ENCODE data around the gene ARSB. TPM values are rescaled to one million over a fixed set of nuclear protein-coding genes. Genes with fewer than 3 reads are reported as not detected.

The ARSB gene
- total and polyA plus RNA-seq, 10 of the 15 experiments (the other 5 are each of a cell fraction or from before 2014, with no cell fraction given) = 1.2 to 8.2 (median 6.1) TPM

DNA sequence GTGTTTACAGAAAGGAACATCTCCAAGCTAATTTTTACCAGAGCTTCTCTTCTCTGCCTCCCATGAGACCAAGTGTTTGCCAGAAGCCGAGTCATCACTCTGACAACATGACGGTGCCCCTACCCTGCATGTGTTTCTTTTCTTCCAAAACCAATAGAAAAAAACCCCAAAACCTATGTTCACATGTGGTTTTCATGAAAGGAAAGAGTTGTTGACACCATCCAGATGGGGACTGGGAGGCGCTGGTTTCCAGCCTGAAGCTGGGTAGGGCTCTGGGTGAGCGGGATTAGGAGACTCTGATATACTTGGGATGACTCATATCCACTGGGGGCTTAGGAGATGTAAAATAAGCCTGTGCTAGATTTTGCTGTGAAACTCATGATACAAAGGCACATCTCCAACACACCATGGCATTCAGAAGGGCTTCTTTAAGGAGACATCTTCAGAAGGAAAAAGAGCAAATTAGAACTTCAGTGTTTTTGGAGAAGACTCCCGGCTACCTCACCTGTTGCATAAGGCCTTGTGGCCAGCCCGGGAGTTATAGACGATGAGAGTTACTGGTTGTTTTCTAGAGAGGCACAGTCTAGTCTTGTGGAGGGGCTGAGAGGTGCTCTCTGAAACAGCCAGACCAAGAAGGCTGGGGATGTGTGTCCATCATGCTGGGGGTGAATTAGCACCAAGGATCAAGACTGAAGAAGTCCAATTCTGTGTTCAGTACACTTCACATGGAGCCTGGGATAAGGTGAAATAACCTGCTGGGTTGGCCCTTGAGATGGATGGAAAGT, 227.6 kb downstream of the ARSB start (continued):
- TF ChIP-seq, protein P1, sequence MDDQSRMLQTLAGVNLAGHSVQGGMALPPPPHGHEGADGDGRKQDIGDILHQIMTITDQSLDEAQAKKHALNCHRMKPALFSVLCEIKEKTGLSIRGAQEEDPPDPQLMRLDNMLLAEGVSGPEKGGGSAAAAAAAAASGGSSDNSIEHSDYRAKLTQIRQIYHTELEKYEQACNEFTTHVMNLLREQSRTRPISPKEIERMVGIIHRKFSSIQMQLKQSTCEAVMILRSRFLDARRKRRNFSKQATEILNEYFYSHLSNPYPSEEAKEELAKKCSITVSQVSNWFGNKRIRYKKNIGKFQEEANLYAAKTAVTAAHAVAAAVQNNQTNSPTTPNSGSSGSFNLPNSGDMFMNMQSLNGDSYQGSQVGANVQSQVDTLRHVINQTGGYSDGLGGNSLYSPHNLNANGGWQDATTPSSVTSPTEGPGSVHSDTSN (IDR thresholded peaks at IDR 0.05; ENCODE audit: insufficient replicate concordance, low read depth, low read length) = no peak
- TF ChIP-seq ZNF622 (IDR thresholded peaks at IDR 0.05) = no peak
- TF ChIP-seq BHLHE40 (IDR thresholded peaks at IDR 0.05; ENCODE audit: borderline replicate concordance in 1 of 2, low read depth in 2 of 2, low read length in 1 of 2) = peak; percentile 38 to 50; a peak in 2 of 4 replicates
- TF ChIP-seq YY1 (IDR thresholded peaks at IDR 0.05; ENCODE audit: low read depth, low read length) = no peak
- TF ChIP-seq CBFB (IDR thresholded peaks at IDR 0.05; ENCODE audit: low read depth) = no peak
- TF ChIP-seq TBL1XR1 (IDR thresholded peaks at IDR 0.05; ENCODE audit: low read depth, low read length) = peak; percentile 74; the same call in 1 of the 2 replicates
- no peak for TF ChIP-seq TAF1 (IDR thresholded peaks at IDR 0.05; ENCODE audit: borderline replicate concordance, low read depth, low read length)
- TF ChIP-seq, protein P2, sequence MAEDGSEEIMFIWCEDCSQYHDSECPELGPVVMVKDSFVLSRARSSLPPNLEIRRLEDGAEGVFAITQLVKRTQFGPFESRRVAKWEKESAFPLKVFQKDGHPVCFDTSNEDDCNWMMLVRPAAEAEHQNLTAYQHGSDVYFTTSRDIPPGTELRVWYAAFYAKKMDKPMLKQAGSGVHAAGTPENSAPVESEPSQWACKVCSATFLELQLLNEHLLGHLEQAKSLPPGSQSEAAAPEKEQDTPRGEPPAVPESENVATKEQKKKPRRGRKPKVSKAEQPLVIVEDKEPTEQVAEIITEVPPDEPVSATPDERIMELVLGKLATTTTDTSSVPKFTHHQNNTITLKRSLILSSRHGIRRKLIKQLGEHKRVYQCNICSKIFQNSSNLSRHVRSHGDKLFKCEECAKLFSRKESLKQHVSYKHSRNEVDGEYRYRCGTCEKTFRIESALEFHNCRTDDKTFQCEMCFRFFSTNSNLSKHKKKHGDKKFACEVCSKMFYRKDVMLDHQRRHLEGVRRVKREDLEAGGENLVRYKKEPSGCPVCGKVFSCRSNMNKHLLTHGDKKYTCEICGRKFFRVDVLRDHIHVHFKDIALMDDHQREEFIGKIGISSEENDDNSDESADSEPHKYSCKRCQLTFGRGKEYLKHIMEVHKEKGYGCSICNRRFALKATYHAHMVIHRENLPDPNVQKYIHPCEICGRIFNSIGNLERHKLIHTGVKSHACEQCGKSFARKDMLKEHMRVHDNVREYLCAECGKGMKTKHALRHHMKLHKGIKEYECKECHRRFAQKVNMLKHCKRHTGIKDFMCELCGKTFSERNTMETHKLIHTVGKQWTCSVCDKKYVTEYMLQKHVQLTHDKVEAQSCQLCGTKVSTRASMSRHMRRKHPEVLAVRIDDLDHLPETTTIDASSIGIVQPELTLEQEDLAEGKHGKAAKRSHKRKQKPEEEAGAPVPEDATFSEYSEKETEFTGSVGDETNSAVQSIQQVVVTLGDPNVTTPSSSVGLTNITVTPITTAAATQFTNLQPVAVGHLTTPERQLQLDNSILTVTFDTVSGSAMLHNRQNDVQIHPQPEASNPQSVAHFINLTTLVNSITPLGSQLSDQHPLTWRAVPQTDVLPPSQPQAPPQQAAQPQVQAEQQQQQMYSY (CRISPR knock-in tag; IDR thresholded peaks at IDR 0.05) = no peak
- peak; percentile 29 to 74; a peak in 3 of 4 replicates for TF ChIP-seq EP300 (IDR thresholded peaks at IDR 0.05; ENCODE audit: borderline replicate concordance in 1 of 2, control insufficient read depth in 1 of 2, low read depth in 2 of 2, low read length in 2 of 2)
- no peak for TF ChIP-seq SUPT20H (IDR thresholded peaks at IDR 0.05; ENCODE audit: borderline replicate concordance, control insufficient read depth, low read depth, low read length)
- TF ChIP-seq, protein P3, sequence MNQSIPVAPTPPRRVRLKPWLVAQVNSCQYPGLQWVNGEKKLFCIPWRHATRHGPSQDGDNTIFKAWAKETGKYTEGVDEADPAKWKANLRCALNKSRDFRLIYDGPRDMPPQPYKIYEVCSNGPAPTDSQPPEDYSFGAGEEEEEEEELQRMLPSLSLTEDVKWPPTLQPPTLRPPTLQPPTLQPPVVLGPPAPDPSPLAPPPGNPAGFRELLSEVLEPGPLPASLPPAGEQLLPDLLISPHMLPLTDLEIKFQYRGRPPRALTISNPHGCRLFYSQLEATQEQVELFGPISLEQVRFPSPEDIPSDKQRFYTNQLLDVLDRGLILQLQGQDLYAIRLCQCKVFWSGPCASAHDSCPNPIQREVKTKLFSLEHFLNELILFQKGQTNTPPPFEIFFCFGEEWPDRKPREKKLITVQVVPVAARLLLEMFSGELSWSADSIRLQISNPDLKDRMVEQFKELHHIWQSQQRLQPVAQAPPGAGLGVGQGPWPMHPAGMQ (IDR thresholded peaks at IDR 0.05; ENCODE audit: borderline replicate concordance) = no peak
- TF ChIP-seq BACH1 (IDR thresholded peaks at IDR 0.05; ENCODE audit: borderline replicate concordance) = peak; percentile 73; the same call in 1 of the 2 replicates
- TF ChIP-seq, protein P4, sequence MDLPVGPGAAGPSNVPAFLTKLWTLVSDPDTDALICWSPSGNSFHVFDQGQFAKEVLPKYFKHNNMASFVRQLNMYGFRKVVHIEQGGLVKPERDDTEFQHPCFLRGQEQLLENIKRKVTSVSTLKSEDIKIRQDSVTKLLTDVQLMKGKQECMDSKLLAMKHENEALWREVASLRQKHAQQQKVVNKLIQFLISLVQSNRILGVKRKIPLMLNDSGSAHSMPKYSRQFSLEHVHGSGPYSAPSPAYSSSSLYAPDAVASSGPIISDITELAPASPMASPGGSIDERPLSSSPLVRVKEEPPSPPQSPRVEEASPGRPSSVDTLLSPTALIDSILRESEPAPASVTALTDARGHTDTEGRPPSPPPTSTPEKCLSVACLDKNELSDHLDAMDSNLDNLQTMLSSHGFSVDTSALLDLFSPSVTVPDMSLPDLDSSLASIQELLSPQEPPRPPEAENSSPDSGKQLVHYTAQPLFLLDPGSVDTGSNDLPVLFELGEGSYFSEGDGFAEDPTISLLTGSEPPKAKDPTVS (IDR thresholded peaks at IDR 0.05; ENCODE audit: low read depth, low read length) = no peak
- TF ChIP-seq STAT1 (conservative IDR thresholded peaks at IDR 0.05) = 0 out of 2 replicates have a peak, but pooled peaks have one; percentile 14
- no peak for TF ChIP-seq CHD1 (IDR thresholded peaks at IDR 0.05; ENCODE audit: low read depth, low read length)
- no peak for TF ChIP-seq KAT2A (conservative IDR thresholded peaks at IDR 0.05; ENCODE audit: control insufficient read depth, low read depth, low read length)
- TF ChIP-seq RBBP5 (conservative IDR thresholded peaks at IDR 0.05) = no peak
- TF ChIP-seq GABPA (IDR thresholded peaks at IDR 0.05; ENCODE audit: low read depth) = no peak
- peak; percentile 38; the same call in 1 of the 2 replicates for TF ChIP-seq FOXM1 (IDR thresholded peaks at IDR 0.05; ENCODE audit: low read depth, low read length)
- TF ChIP-seq JUND (IDR thresholded peaks at IDR 0.05; ENCODE audit: low read depth, low read length) = no peak
- peak; percentile 55; the same call in 1 of the 2 replicates for TF ChIP-seq CREB1 (IDR thresholded peaks at IDR 0.05; ENCODE audit: low read depth)
- no peak for TF ChIP-seq BCL11A (IDR thresholded peaks at IDR 0.05; ENCODE audit: low read depth, low read length)
- no peak for TF ChIP-seq ESRRA (IDR thresholded peaks at IDR 0.05; ENCODE audit: low read length)

Data from GM12878 (cell line).